ENCODE results near the gene CSAD.
A peak's percentile ranks its signal among the peaks of the same experiment; 100 is the strongest.
"Not testable (repeated sequence)": the region's sequence is repeated elsewhere in the genome, so short reads cannot be mapped to it uniquely, and the experiment has no call there.

Gene CSAD

GRCh38 chr12:53178803-53179202 lies 1.9 kb downstream of the CSAD start:
- not testable (repeated sequence) for DNase-seq (ENCODE audit: low read depth)

DNA sequence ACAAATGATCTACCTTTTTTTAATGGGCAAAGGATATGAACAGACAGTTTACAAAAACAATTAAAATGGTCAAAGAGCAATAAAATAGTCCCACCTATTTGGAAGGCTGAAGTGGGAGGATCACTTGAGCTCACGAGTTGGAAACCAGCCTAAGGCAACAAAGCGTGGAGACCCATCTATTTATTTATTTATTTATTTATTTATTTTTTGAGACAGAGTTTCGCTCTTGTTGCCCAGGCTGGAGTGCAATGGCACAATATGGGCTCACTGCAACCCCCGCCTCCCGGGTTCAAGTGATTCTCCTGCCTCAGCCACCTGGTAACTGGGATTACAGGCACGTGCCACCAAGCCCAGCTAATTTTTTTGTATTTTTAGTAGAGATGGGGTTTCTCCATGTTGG lies 3.3 kb downstream of the CSAD start:
- DNase-seq (ENCODE audit: low read depth), result not testable (repeated sequence)

GRCh38 chr12:53176750-53177149 lies 4.0 kb downstream of the CSAD start:
- no peak for DNase-seq (ENCODE audit: low read depth)

DNA sequence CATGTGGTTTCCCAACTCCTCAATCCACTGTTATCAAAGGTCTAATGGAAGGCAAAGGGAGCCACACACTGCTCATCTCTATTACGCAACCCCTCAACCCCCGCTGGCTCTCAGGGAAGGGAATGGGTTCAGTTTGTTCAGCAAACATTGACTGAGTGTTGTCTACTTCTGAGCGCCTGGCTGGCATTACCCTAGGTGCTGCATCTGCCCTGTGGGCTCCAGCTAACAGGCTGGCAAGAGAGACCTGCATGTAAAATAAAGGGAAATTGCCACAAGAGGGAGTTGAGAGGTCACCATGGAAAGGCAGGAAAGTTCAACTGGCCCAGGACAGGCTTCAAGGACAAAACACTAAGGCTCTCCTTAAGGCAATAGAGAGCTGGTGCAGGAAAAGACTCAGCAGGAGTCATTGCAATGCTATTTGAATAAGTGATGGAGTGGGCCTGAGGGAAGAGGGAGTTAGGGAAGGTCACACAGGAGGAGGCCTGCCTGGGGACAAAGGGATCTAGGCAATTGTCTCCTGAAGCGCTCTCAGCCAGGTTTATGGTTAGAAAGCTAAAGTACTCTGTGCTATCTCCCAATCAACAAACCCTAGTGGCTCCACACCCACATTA lies 5.7 kb downstream of the CSAD start:
- no peak for DNase-seq (ENCODE audit: low read depth)

DNA sequence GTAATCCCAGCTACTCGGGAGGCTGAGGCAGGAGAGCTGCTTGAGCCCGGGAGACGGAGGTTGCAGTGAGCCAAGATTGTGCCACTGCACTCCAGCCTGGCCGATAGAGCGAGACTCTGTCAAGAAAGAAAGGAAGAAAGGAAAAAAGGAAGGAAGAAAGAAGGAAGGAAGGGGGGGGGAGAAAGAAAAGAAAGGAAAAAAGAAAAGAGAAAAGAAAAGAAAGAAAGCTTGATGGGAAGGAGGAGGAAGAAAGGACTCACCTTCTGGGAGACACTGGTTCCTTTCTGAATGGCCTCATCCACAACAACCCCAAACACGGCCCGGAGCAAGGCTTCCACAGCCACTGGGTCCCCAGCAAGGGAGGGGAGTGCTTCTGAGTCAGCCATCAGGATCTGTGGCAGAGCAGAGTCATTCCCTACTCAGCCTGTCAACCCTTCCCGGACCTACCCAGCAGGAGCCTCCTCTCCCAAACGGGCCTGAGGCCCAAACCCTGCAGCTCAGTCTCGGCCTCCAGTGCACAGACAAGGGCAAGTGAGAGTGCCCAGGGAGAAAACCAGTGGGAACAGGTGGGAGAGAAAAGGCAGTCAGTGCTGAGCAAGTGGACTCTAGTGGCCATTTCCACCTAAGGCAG lies 7.5 kb downstream of the CSAD start:
- no peak for DNase-seq (ENCODE audit: low read depth)

DNA sequence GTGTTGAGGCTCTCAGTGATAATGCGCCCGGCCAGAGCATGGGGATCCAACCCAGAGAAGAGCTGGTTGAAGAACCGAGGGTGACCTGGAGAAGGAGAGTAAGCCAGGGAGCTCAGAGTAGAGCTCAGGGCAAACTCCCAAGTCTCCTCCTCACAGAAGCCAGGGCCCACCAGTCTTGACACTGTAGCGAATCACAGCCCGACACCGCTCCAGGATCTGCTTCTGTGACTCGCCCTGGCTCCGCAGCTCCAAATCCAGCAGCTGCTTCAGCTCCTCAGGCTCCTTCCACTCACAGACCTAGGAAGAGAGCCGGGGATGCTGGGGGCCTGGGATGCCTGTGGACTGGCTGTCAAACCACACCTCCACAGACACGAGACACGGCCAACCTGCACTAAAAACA lies 8.4 kb downstream of the CSAD start:
- no peak for DNase-seq (ENCODE audit: low read depth)

DNA sequence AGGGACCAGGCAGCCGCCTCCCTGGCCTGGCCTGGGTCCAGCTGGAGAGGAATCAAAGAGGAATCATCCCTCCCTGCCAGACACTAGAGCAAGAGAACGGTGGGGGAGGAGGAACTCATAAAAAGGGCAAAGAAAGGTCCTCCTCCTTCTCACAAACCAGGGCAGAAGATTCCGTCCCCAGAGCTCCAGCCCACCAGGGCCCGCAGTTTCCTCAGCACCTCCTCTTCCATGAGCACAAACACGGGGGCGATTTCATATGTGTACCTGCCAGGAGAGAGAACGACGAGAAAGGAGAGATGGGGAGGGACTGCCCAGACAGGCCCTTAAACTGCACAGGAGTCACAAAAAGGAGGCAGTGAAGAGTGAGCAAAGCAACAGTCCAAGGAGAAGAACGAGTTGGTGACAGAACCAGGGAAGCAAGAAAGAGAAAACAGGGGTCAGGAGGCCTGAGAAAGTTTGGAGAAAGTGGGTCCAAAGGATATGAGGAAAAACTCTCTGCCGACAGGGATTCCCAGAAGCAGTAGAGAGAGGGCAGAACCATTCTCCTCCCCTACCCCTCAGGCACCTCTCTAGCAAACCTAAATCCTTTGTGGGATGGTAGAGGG lies 8.9 kb downstream of the CSAD start:
- no peak for DNase-seq (ENCODE audit: low read depth)

DNA sequence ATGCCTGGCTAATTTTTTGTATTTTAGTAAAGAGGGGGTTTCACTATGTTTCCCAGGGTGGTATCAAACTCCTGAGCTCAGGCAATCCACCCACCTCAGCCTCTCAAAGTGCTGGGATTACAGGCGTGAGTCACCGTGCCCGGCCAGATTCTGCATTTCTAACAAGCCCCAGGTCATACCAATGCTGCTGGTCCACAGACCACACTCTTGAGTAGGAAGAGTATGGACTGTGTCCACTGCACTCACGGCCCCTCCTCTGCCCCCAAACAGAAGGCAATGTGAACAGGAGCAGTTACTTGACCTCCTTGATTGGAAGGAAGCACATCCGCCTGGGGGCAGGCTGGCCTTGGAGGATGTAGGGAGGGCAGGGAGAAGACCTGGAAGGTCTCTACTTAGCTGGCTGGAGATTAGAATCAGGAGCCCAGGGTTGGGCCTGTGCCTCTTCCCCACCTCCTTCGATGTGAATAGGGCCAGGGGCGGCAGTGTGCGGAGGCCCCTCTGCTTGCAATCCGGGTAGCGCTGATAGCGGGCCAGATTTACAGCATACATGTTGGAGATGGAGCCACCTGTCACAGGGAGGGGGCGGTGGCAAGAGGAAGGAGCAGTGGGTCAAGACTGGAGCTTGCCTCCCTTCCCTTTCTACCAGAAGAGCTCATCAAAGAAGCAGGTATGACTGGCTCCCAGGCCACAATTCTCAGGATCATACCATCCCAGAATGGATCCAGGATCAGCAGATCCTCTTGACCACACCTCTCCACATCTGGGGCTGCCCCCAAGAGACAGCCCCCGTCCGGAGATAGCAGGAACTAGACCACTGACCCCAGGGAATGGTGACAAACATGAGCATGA lies 9.6 kb downstream of the CSAD start:
- no peak for DNase-seq (ENCODE audit: low read depth)

- DNase-seq (ENCODE audit: low read depth), result no peak
These were observed 10.5 kb downstream of the CSAD start for GRCh38 chr12:53170215-53170614.

- no peak for DNase-seq (ENCODE audit: low read depth)
These were observed 11.1 kb downstream of the CSAD start for GRCh38 chr12:53169644-53170043.

DNA sequence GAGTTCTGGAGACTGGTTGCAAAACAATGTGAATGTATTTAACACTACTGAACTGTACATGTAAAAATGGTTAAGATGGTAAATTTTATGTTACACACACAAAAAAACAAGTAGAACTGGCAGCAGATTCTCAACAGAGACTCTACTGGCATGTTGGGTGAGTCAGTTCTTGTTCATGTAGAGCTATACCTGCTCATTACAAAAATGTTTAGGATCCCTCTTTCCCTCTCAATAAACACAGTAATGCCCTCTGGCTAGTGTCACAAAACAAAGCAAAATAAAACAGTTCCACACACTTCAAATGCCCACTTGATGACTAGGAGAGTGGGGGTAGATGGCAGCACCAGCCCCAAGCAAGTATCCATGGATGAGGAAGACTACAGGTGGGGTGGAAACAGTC lies 13.9 kb downstream of the CSAD start:
- DNase-seq (ENCODE audit: low read depth), result no peak

- DNase-seq (ENCODE audit: low read depth), result not testable (repeated sequence)
These were observed 17.7 kb downstream of the CSAD start for GRCh38 chr12:53163008-53163407.

DNA sequence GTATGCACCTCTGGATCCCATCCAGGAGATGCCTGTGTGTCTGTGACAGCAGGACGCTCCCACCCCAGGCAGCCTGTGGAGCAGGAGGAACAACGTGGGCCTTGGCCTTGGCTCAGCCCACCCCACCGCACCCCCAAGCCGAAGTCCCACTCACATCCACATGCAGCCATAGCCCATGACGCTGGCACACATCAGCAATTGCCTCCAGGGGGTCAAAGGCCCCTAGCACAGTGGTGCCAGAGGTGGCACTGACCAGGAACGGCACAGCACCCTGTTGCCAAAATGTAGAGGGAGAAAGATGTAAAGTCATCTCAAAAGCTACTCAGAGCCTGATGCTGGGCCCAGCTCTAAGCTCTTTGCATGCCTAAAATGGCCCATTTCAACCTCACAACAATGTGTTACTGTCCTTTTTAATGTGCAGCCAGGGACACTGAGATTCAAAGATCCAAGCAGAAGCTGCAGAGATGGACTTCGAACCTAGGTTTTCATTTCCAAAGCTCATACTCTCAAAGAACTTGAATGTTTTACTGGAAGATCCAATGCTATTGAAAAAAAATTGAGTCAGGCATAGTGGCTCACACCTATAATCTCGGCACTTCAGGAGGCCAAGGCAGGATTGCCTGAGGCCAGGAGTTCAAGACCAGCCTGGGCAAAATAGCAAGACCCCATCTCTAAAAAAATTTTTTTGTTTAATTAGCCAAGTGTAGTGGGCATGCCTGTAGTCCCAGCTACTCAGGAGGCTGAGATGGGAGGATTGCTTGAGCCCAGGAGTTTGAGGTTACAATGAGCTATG lies 19.4 kb downstream of the CSAD start:
- DNase-seq (ENCODE audit: low read depth), result no peak

DNA sequence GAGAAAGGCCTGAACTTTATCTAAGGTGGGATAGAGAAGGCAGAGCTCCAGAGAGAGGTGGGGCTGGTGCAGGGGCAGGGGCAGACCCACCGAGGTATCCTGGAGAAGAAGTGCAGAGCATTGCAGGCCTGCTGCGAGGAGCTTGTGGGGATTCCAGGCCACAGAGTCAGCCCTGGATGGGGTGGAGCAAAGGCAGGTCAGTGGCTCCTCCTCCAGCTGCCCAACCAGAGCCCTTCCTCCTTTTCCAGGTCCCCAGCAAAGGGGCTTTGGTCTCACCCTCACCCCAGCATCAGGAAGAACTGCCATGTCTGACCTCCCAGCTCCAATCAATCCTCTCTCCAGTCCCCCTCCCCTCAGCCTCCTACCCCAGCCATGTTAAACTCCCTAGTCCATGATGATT lies 20.1 kb downstream of the CSAD start:
- DNase-seq (ENCODE audit: low read depth), result no peak

- DNase-seq (ENCODE audit: low read depth), result no peak
These were observed 20.7 kb downstream of the CSAD start for GRCh38 chr12:53160000-53160399.

GRCh38 chr12:53159195-53159839 lies 21.4 kb downstream of the CSAD start:
- DNase-seq (ENCODE audit: low read depth), result peak; percentile 87

- no peak for DNase-seq (ENCODE audit: low read depth)
These were observed 28.3 kb downstream of the CSAD start for GRCh38 chr12:53152390-53152789.

GRCh38 chr12:53151039-53151438 lies 29.7 kb downstream of the CSAD start:
- DNase-seq (ENCODE audit: low read depth), result no peak

- DNase-seq (ENCODE audit: low read depth), result no peak
These were observed 33.1 kb downstream of the CSAD start for GRCh38 chr12:53147653-53148052.

DNA sequence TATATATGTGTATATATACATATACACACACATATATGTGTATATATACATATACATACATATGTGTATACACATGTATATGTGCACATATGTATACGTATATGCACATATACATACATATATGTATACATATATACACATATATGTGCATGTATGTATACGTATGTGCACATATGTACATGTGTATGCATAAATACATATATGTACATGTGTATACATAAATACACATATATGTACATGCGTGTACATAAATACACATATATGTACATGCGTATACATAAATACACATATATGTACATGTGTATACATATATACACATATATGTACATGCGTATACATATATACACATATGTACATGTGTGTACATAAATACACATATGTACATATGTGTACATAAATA lies 33.5 kb downstream of the CSAD start:
- DNase-seq (ENCODE audit: low read depth), result no peak

Measured in activated T-cell treated with anti-CD3 and anti-CD28 coated beads for 48 hours (primary cell).